Measurements from ENCODE around the gene ETV2.
"Not testable (repeated sequence)": the region's sequence is repeated elsewhere in the genome, so short reads cannot be mapped to it uniquely, and the experiment has no call there.

The ETV2 gene

GRCh38 chr19:35641515-35642151 is at the start of gene ETV2:
Gene ETV2, plus strand, starts transcription at chr19:35641745. Its CDS starts 716 bp downstream, at chr19:35642461.
- DNase-seq = no peak

- DNase-seq = no peak
These were observed 49.3 kb upstream of the ETV2 start for GRCh38 chr19:35592226-35592625.

GRCh38 chr19:35595026-35595425 is 46.5 kb upstream of the ETV2 start:
- DNase-seq = not testable (repeated sequence)

GRCh38 chr19:35595928-35596327 is 45.6 kb upstream of the ETV2 start:
- DNase-seq = no peak

- no peak for DNase-seq
These were observed 45.1 kb upstream of the ETV2 start for GRCh38 chr19:35596366-35596999.

- DNase-seq = no peak
These were observed 39.6 kb upstream of the ETV2 start for GRCh38 chr19:35601971-35602370.

GRCh38 chr19:35604436-35604835 is 37.1 kb upstream of the ETV2 start:
- not testable (repeated sequence) for DNase-seq

- DNase-seq = not testable (repeated sequence)
These were observed 34.4 kb upstream of the ETV2 start for GRCh38 chr19:35607170-35607569.

GRCh38 chr19:35607661-35608060 is 33.9 kb upstream of the ETV2 start:
- DNase-seq = no peak

- no peak for DNase-seq
These were observed 33.3 kb upstream of the ETV2 start for GRCh38 chr19:35608251-35608650.

GRCh38 chr19:35609851-35610353 is 31.6 kb upstream of the ETV2 start:
- no peak for DNase-seq

GRCh38 chr19:35612224-35612558 is 29.4 kb upstream of the ETV2 start:
- DNase-seq = no peak

GRCh38 chr19:35612559-35613321 is 28.8 kb upstream of the ETV2 start, which contains the start of gene HAUS5:
Gene HAUS5, plus strand, starts transcription at chr19:35612735. Its CDS starts 60 bp downstream, at chr19:35612795.
- peak; percentile 75 for DNase-seq

- DNase-seq = no peak
These were observed 28.0 kb upstream of the ETV2 start for GRCh38 chr19:35613574-35613973.

- DNase-seq = no peak
These were observed 26.5 kb upstream of the ETV2 start for GRCh38 chr19:35615036-35615435.

GRCh38 chr19:35618857-35619256 is 22.7 kb upstream of the ETV2 start:
- DNase-seq = no peak

- DNase-seq = no peak
These were observed 22.1 kb upstream of the ETV2 start for GRCh38 chr19:35619290-35619923.

- DNase-seq = no peak
These were observed 21.5 kb upstream of the ETV2 start for GRCh38 chr19:35620001-35620400.

GRCh38 chr19:35621708-35622107 is 19.8 kb upstream of the ETV2 start:
- DNase-seq = no peak

- DNase-seq = no peak
These were observed 18.8 kb upstream of the ETV2 start for GRCh38 chr19:35622750-35623149.

GRCh38 chr19:35623327-35624010 is 18.1 kb upstream of the ETV2 start:
- DNase-seq = no peak

- DNase-seq = no peak
These were observed 13.3 kb upstream of the ETV2 start for GRCh38 chr19:35628264-35628564.

Measured in GOT3 (cell line).